GM12878 (cell line): ENCODE measurements around the gene LDLRAD4.

Source experiments
- HDAC6 ChIP-seq: fragments of 200-600 bp; sonication (generic); IDR thresholded peaks from one replicate; pipeline ENCODE4 v1.8.0; 2017; ENCODE audit warnings: antibody characterized with exemption; ENCODE audit not compliant: unreplicated experiment
- TF ChIP-seq, protein P1 (sequence below): IDR thresholded peaks from 2 replicates; pipeline ENCODE4 v1.6.1; 2012; ENCODE audit warnings: low read depth, low read length, improper control_type of control experiment
- TF ChIP-seq, protein P2 (sequence below), 3 experiments: IDR thresholded peaks in 2 of 3; conservative IDR thresholded peaks in 1 of 3; 2 replicates each; pipeline ENCODE4 v1.5.1; 2011; ENCODE audit warnings: low read depth in 3 of 3, low read length in 3 of 3, mild to moderate bottlenecking in 3 of 3, control low read depth in 2 of 3, moderate library complexity in 2 of 3, inconsistent platforms in 1 of 3, mixed read lengths in 1 of 3; ENCODE audit not compliant: control insufficient read depth in 2 of 3, insufficient read depth in 1 of 3; ENCODE audit errors: extremely low read depth in 1 of 3
- TF ChIP-seq, protein P3 (sequence below): IDR thresholded peaks from 2 replicates; pipeline ENCODE4 v1.6.1; 2012; ENCODE audit warnings: mild to moderate bottlenecking, low read depth, low read length

DNA sequence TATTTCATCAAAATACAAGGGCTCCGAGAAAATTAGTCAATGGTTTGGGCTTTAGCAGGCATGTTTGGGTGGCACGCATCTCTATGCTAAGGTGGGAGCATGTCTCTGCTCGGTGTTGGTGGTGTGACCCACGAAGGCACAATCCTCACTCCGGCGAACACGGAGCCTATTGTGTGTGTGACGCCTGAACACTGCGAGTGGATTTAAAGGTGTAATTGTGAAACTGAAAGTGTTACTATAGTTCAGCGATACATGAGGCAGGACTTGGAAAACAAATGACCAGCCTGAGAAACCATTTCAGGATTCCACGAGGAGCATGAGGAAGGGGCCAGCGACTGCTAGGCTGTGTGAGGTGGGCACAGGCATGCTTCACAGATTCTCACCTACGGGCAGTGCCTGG, 41.7 kb upstream of the LDLRAD4 start:
- TF ChIP-seq, protein P1, sequence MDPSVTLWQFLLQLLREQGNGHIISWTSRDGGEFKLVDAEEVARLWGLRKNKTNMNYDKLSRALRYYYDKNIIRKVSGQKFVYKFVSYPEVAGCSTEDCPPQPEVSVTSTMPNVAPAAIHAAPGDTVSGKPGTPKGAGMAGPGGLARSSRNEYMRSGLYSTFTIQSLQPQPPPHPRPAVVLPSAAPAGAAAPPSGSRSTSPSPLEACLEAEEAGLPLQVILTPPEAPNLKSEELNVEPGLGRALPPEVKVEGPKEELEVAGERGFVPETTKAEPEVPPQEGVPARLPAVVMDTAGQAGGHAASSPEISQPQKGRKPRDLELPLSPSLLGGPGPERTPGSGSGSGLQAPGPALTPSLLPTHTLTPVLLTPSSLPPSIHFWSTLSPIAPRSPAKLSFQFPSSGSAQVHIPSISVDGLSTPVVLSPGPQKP = no peak
- TF ChIP-seq, protein P2, sequence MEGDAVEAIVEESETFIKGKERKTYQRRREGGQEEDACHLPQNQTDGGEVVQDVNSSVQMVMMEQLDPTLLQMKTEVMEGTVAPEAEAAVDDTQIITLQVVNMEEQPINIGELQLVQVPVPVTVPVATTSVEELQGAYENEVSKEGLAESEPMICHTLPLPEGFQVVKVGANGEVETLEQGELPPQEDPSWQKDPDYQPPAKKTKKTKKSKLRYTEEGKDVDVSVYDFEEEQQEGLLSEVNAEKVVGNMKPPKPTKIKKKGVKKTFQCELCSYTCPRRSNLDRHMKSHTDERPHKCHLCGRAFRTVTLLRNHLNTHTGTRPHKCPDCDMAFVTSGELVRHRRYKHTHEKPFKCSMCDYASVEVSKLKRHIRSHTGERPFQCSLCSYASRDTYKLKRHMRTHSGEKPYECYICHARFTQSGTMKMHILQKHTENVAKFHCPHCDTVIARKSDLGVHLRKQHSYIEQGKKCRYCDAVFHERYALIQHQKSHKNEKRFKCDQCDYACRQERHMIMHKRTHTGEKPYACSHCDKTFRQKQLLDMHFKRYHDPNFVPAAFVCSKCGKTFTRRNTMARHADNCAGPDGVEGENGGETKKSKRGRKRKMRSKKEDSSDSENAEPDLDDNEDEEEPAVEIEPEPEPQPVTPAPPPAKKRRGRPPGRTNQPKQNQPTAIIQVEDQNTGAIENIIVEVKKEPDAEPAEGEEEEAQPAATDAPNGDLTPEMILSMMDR (IDR thresholded peaks at IDR 0.05 in 2 of 3, conservative IDR thresholded peaks at IDR 0.05 in 1 of 3; ENCODE audit: control insufficient read depth in 2 of 3, extremely low read depth in 1 of 3, insufficient read depth in 1 of 3, low read depth in 3 of 3, low read length in 3 of 3) = no peak
- TF ChIP-seq HDAC6 = no peak
- TF ChIP-seq, protein P3, sequence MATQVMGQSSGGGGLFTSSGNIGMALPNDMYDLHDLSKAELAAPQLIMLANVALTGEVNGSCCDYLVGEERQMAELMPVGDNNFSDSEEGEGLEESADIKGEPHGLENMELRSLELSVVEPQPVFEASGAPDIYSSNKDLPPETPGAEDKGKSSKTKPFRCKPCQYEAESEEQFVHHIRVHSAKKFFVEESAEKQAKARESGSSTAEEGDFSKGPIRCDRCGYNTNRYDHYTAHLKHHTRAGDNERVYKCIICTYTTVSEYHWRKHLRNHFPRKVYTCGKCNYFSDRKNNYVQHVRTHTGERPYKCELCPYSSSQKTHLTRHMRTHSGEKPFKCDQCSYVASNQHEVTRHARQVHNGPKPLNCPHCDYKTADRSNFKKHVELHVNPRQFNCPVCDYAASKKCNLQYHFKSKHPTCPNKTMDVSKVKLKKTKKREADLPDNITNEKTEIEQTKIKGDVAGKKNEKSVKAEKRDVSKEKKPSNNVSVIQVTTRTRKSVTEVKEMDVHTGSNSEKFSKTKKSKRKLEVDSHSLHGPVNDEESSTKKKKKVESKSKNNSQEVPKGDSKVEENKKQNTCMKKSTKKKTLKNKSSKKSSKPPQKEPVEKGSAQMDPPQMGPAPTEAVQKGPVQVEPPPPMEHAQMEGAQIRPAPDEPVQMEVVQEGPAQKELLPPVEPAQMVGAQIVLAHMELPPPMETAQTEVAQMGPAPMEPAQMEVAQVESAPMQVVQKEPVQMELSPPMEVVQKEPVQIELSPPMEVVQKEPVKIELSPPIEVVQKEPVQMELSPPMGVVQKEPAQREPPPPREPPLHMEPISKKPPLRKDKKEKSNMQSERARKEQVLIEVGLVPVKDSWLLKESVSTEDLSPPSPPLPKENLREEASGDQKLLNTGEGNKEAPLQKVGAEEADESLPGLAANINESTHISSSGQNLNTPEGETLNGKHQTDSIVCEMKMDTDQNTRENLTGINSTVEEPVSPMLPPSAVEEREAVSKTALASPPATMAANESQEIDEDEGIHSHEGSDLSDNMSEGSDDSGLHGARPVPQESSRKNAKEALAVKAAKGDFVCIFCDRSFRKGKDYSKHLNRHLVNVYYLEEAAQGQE = no peak
